ENCODE results near the gene SVOPL.

DNA sequence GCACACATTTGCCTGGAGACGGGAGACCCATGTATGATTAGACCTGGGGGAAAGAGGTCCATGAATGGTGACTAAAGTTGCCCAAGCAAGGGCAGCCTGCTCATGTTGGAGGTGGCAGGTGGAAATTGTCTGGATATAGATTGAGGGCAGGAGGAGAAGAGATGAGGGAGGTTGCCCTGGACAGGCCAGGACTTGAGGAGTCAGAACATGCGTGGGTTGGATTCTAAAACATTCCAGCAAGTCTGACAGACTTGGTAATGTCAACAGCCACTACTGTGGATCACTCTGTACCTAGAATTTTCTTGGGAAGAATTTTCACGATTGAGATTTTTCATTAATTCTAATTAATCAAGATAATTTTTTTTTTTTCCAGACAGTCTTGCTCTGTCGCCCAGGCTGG lies 19.1 kb upstream of the SVOPL start:
- TF ChIP-seq, protein P1, sequence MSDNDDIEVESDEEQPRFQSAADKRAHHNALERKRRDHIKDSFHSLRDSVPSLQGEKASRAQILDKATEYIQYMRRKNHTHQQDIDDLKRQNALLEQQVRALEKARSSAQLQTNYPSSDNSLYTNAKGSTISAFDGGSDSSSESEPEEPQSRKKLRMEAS (IDR thresholded peaks at IDR 0.05; ENCODE audit: low read depth, low read length) = no peak
- TF ChIP-seq SP1 (IDR thresholded peaks at IDR 0.05; ENCODE audit: low read depth, low read length) (no peak), ZNF274 (IDR thresholded peaks at IDR 0.05; ENCODE audit: insufficient read depth, insufficient read length) (no peak), RFX5 (IDR thresholded peaks at IDR 0.05; ENCODE audit: low read depth, low read length) (no peak), ZSCAN29 (IDR thresholded peaks at IDR 0.05) (no peak), TAF1 (IDR thresholded peaks at IDR 0.05; ENCODE audit: borderline replicate concordance, low read depth, low read length) (no peak), RUNX3 (IDR thresholded peaks at IDR 0.05; ENCODE audit: low read length) (no peak), ZNF24 (IDR thresholded peaks at IDR 0.05) (no peak), CBX5 (IDR thresholded peaks at IDR 0.05; ENCODE audit: low read depth) (no peak), NBN (IDR thresholded peaks at IDR 0.05) (no peak), HDAC2 (IDR thresholded peaks at IDR 0.05) (no peak)
- TF ChIP-seq, protein P2, sequence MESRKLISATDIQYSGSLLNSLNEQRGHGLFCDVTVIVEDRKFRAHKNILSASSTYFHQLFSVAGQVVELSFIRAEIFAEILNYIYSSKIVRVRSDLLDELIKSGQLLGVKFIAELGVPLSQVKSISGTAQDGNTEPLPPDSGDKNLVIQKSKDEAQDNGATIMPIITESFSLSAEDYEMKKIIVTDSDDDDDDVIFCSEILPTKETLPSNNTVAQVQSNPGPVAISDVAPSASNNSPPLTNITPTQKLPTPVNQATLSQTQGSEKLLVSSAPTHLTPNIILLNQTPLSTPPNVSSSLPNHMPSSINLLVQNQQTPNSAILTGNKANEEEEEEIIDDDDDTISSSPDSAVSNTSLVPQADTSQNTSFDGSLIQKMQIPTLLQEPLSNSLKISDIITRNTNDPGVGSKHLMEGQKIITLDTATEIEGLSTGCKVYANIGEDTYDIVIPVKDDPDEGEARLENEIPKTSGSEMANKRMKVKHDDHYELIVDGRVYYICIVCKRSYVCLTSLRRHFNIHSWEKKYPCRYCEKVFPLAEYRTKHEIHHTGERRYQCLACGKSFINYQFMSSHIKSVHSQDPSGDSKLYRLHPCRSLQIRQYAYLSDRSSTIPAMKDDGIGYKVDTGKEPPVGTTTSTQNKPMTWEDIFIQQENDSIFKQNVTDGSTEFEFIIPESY (IDR thresholded peaks at IDR 0.05) = no peak
- TF ChIP-seq, protein P3, sequence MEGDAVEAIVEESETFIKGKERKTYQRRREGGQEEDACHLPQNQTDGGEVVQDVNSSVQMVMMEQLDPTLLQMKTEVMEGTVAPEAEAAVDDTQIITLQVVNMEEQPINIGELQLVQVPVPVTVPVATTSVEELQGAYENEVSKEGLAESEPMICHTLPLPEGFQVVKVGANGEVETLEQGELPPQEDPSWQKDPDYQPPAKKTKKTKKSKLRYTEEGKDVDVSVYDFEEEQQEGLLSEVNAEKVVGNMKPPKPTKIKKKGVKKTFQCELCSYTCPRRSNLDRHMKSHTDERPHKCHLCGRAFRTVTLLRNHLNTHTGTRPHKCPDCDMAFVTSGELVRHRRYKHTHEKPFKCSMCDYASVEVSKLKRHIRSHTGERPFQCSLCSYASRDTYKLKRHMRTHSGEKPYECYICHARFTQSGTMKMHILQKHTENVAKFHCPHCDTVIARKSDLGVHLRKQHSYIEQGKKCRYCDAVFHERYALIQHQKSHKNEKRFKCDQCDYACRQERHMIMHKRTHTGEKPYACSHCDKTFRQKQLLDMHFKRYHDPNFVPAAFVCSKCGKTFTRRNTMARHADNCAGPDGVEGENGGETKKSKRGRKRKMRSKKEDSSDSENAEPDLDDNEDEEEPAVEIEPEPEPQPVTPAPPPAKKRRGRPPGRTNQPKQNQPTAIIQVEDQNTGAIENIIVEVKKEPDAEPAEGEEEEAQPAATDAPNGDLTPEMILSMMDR (IDR thresholded peaks at IDR 0.05 in 2 of 3, conservative IDR thresholded peaks at IDR 0.05 in 1 of 3; ENCODE audit: control insufficient read depth in 2 of 3, extremely low read depth in 1 of 3, insufficient read depth in 1 of 3, low read depth in 3 of 3, low read length in 3 of 3) = no peak
- TF ChIP-seq, protein P4, sequence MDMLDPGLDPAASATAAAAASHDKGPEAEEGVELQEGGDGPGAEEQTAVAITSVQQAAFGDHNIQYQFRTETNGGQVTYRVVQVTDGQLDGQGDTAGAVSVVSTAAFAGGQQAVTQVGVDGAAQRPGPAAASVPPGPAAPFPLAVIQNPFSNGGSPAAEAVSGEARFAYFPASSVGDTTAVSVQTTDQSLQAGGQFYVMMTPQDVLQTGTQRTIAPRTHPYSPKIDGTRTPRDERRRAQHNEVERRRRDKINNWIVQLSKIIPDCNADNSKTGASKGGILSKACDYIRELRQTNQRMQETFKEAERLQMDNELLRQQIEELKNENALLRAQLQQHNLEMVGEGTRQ (IDR thresholded peaks at IDR 0.05; ENCODE audit: borderline replicate concordance, low read depth, low read length) = no peak
